Measurements from ENCODE around the gene ARID3A. TPM values are rescaled to one million over a fixed set of nuclear protein-coding genes. Genes with fewer than 3 reads are reported as not detected.
"Not testable (repeated sequence)": the region's sequence is repeated elsewhere in the genome, so short reads cannot be mapped to it uniquely, and the experiment has no call there.

ARID3A gene
- total RNA-seq = 10 to 100 TPM; 22.6 to 29.7 TPM
- polyA plus RNA-seq = 10 to 100 TPM in 1 of 2 donors, 1 to 10 TPM in 1; 7.7 to 17.0 TPM
- long read RNA-seq, donor 1, full-length matches to known transcripts = 6 of 6 reads
- long read RNA-seq, donor 1, partial matches to known transcripts = 0 of 6 reads
- long read RNA-seq, donor 1, other reads (novel, unspliced or antisense) = 0 of 6 reads
- long read RNA-seq, donor 2 = 0 reads
- long read RNA-seq, donor 3, partial matches to known transcripts = 0 of 1 reads
- long read RNA-seq, donor 3, other reads (novel, unspliced or antisense) = 0 of 1 reads
- long read RNA-seq, donor 4, partial matches to known transcripts = 0 of 1 reads
- long read RNA-seq, donor 4, other reads (novel, unspliced or antisense) = 0 of 1 reads
- long read RNA-seq, donor 5, partial matches to known transcripts = 0 of 1 reads
- long read RNA-seq, donor 5, other reads (novel, unspliced or antisense) = 0 of 1 reads

GRCh38 chr19:925526-926322 lies at the start of gene ARID3A:
ARID3A (plus strand) TSS chr19:926035; CDS start chr19:929529, 3,494 bp downstream.
- DNase-seq (peak; percentile 88 to 92 (median 91)), ATAC-seq (ENCODE audit: insufficient read depth, low FRiP score) (peak; percentile 78)
- Histone ChIP-seq H3K4me1 (ENCODE audit: control insufficient read depth in 5 of 5, insufficient read depth in 5 of 5, low read length in 5 of 5) (peaks cover 0 to 10% (median 0%) of the 10 kb centered on the region in 5 donors), H3K27me3 (ENCODE audit: control insufficient read depth in 3 of 3, insufficient read depth in 3 of 3, low read length in 2 of 3) (peaks cover 0 to 8% (median 7%) of the 10 kb centered on the region in 3 donors), H3K9me3 (ENCODE audit: control insufficient read depth in 4 of 4, insufficient read depth in 3 of 4, low read length in 3 of 4) (no peaks in the 10 kb centered on the region), H3K9ac (ENCODE audit: insufficient read depth in 1 of 2, low read length in 2 of 2) (no peak within 1 kb of the TSS), H3K4me3 (peak within 1 kb of the TSS; percentile 82), H3K36me3 (ENCODE audit: control insufficient read depth in 4 of 4, insufficient read depth in 4 of 4, low read length in 4 of 4) (peaks cover 0 to 8% (median 4%) of the 10 kb centered on the region in 4 donors), H3K27ac (ENCODE audit: low read depth in 1 of 2, low read length in 1 of 2) (peak within 1 kb of the TSS; percentile 55 to 84)
- 0 to 1% methylated on average over 85 to 97 of the region's 97 CpGs for WGBS, 2 donors
- TF ChIP-seq CTCF (IDR thresholded peaks at IDR 0.05; ENCODE audit: control extremely low read depth, extremely low read depth) = no peak

GRCh38 chr19:876089-876488 lies 49.7 kb upstream of the ARID3A start:
- Histone ChIP-seq H3K27me3 (ENCODE audit: control insufficient read depth in 3 of 3, insufficient read depth in 3 of 3, low read length in 2 of 3) (no peaks in the 10 kb centered on the region), H3K9ac (ENCODE audit: insufficient read depth in 1 of 2, low read length in 2 of 2) (no peak overlapping the region), H3K36me3 (ENCODE audit: control insufficient read depth in 4 of 4, insufficient read depth in 4 of 4, low read length in 4 of 4) (peaks cover 0 to 58% (median 16%) of the 10 kb centered on the region in 4 donors), H3K9me3 (ENCODE audit: control insufficient read depth in 4 of 4, insufficient read depth in 3 of 4, low read length in 3 of 4) (no peaks in the 10 kb centered on the region), H3K27ac (ENCODE audit: low read depth in 1 of 2, low read length in 1 of 2) (no peak overlapping the region), H3K4me3 (no peak overlapping the region), H3K4me1 (ENCODE audit: control insufficient read depth in 5 of 5, insufficient read depth in 5 of 5, low read length in 5 of 5) (peaks cover 0 to 5% (median 3%) of the 10 kb centered on the region in 5 donors)
- no peak for TF ChIP-seq CTCF (IDR thresholded peaks at IDR 0.05; ENCODE audit: control extremely low read depth, extremely low read depth)
- ATAC-seq (ENCODE audit: insufficient read depth, low FRiP score) (no peak), DNase-seq (no peak)
- WGBS, 2 donors = 86 to 91% methylated on average over 18 of the region's 18 CpGs

- H3K36me3 ChIP-seq (ENCODE audit: control insufficient read depth in 4 of 4, insufficient read depth in 4 of 4, low read length in 4 of 4) = peaks cover 0 to 65% (median 21%) of the 10 kb centered on the region in 4 donors
- no peaks in the 10 kb centered on the region for H3K27me3 ChIP-seq (ENCODE audit: control insufficient read depth in 3 of 3, insufficient read depth in 3 of 3, low read length in 2 of 3)
- ATAC-seq (ENCODE audit: insufficient read depth, low FRiP score) = no peak
- peaks cover 0 to 4% (median 0%) of the 10 kb centered on the region in 5 donors for H3K4me1 ChIP-seq (ENCODE audit: control insufficient read depth in 5 of 5, insufficient read depth in 5 of 5, low read length in 5 of 5)
- no peak overlapping the region for H3K4me3 ChIP-seq
- DNase-seq = no peak
- WGBS, 2 donors = 91 to 94% methylated on average over 29 of the region's 29 CpGs
- peaks cover 0 to 4% (median 0%) of the 10 kb centered on the region in 4 donors for H3K9me3 ChIP-seq (ENCODE audit: control insufficient read depth in 4 of 4, insufficient read depth in 3 of 4, low read length in 3 of 4)
- no peak overlapping the region for H3K9ac ChIP-seq (ENCODE audit: insufficient read depth in 1 of 2, low read length in 2 of 2)
- no peak for TF ChIP-seq CTCF (IDR thresholded peaks at IDR 0.05; ENCODE audit: control extremely low read depth, extremely low read depth)
- H3K27ac ChIP-seq (ENCODE audit: low read depth in 1 of 2, low read length in 1 of 2) = no peak overlapping the region
These were observed 49.0 kb upstream of the ARID3A start for GRCh38 chr19:876780-877314.

- H3K4me1 ChIP-seq (ENCODE audit: control insufficient read depth in 5 of 5, insufficient read depth in 5 of 5, low read length in 5 of 5); H3K9me3 ChIP-seq (ENCODE audit: control insufficient read depth in 4 of 4, insufficient read depth in 3 of 4, low read length in 3 of 4); H3K9ac ChIP-seq (ENCODE audit: insufficient read depth in 1 of 2, low read length in 2 of 2); H3K27ac ChIP-seq (ENCODE audit: low read depth in 1 of 2, low read length in 1 of 2); H3K27me3 ChIP-seq (ENCODE audit: control insufficient read depth in 3 of 3, insufficient read depth in 3 of 3, low read length in 2 of 3); H3K4me3 ChIP-seq; ATAC-seq (ENCODE audit: insufficient read depth, low FRiP score); DNase-seq: not testable (repeated sequence)
- peaks cover 0 to 73% (median 27%) of the 10 kb centered on the region in 4 donors for H3K36me3 ChIP-seq (ENCODE audit: control insufficient read depth in 4 of 4, insufficient read depth in 4 of 4, low read length in 4 of 4)
- 92 to 94% methylated on average over 19 to 23 of the region's 23 CpGs for WGBS, 2 donors
These were observed 47.7 kb upstream of the ARID3A start for GRCh38 chr19:877992-878660.

Data from lung (tissue), 16 donors.